ENCODE data around the gene PIK3R4.
A peak's percentile ranks its signal among the peaks of the same experiment; 100 is the strongest.

Gene PIK3R4

GRCh38 chr3:130761730-130762311 is 15.2 kb upstream of the PIK3R4 start:
- no peak overlapping the region for H3K4ac ChIP-seq (ENCODE audit: low read depth in 1 of 2, low read length in 2 of 2)
- H3K36me3 ChIP-seq (ENCODE audit: control insufficient read depth in 1 of 2, insufficient read depth in 2 of 2, low read depth in 1 of 2, low read length in 2 of 2), result no peaks in the 10 kb centered on the region
- no peak overlapping the region for H3K9ac ChIP-seq (ENCODE audit: low read length)
- H3K4me2 ChIP-seq (ENCODE audit: low read length, poor library complexity, severe bottlenecking), result no peak overlapping the region
- H2BK120ac ChIP-seq (ENCODE audit: low read depth, low read length), result no peak overlapping the region
- no peak overlapping the region for H3K14ac ChIP-seq (ENCODE audit: low read length in 2 of 2)
- H3K4me3 ChIP-seq (ENCODE audit: insufficient read depth in 1 of 2, low read depth in 1 of 2, low read length in 2 of 2), result no peak overlapping the region
- WGBS, result 80% methylated on average over 9 of the region's 9 CpGs
- no peak overlapping the region for H3K23ac ChIP-seq (ENCODE audit: low read length in 2 of 2)
- H3K9me3 ChIP-seq (ENCODE audit: control insufficient read depth, low read length), result no peaks in the 10 kb centered on the region
- H4K8ac ChIP-seq (ENCODE audit: low read length), result no peak overlapping the region
- no peak overlapping the region for H3K18ac ChIP-seq (ENCODE audit: low read depth in 1 of 2, low read length in 2 of 2)
- no peak overlapping the region for H4K91ac ChIP-seq (ENCODE audit: low read length)
- no peak overlapping the region for H2BK15ac ChIP-seq (ENCODE audit: low read depth, poor library complexity, severe bottlenecking)
- H2AK5ac ChIP-seq (ENCODE audit: low read length, severe bottlenecking), result no peak overlapping the region
- no peaks in the 10 kb centered on the region for H3K79me1 ChIP-seq (replicated peaks; ENCODE audit: low read length, poor library complexity, severe bottlenecking)
- DNase-seq, result no peak
- no peaks in the 10 kb centered on the region for H3K4me1 ChIP-seq (ENCODE audit: control insufficient read depth, insufficient read depth, low read depth, low read length)
- H2AFZ ChIP-seq (ENCODE audit: low read depth, low read length), result no peak overlapping the region
- H2BK12ac ChIP-seq (ENCODE audit: low read length in 2 of 2), result no peak overlapping the region
- no peak overlapping the region for H3K27ac ChIP-seq (ENCODE audit: low read length, poor library complexity, severe bottlenecking)
- peaks cover 0 to 7% of the 10 kb centered on the region in 2 experiments for H3K27me3 ChIP-seq (ENCODE audit: control insufficient read depth in 1 of 2, insufficient read depth in 1 of 2, low read length in 2 of 2)
- H2BK5ac ChIP-seq (ENCODE audit: low read depth, low read length, poor library complexity, severe bottlenecking), result no peak overlapping the region

DNA sequence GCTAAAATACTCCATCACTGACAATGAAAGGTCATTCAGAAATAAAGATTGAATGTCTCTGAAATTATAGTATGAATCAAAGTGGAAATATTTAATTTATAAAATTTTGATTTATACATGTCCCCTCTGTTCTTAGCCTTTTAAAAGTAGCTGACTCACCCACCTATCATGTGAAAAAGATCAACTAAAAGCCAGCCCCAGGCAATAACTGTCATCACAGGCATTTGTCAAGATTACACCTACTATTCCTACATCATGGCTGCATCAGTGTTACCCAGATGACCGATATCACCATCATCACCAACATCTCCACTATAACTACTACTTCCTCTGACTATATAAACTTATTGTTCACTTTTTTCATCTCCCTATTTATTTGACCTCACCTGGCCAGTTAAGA is 14.3 kb upstream of the PIK3R4 start:
- Histone ChIP-seq H3K4ac (ENCODE audit: low read depth in 1 of 2, low read length in 2 of 2) (no peak overlapping the region), H2AFZ (ENCODE audit: low read depth, low read length) (no peak overlapping the region), H3K27me3 (ENCODE audit: control insufficient read depth in 1 of 2, insufficient read depth in 1 of 2, low read length in 2 of 2) (peaks cover 0 to 7% of the 10 kb centered on the region in 2 experiments), H3K4me2 (ENCODE audit: low read length, poor library complexity, severe bottlenecking) (no peak overlapping the region), H3K79me1 (replicated peaks; ENCODE audit: low read length, poor library complexity, severe bottlenecking) (no peaks in the 10 kb centered on the region), H3K18ac (ENCODE audit: low read depth in 1 of 2, low read length in 2 of 2) (no peak overlapping the region), H3K4me1 (ENCODE audit: control insufficient read depth, insufficient read depth, low read depth, low read length) (no peaks in the 10 kb centered on the region), H2AK5ac (ENCODE audit: low read length, severe bottlenecking) (no peak overlapping the region), H2BK5ac (ENCODE audit: low read depth, low read length, poor library complexity, severe bottlenecking) (no peak overlapping the region), H3K23ac (ENCODE audit: low read length in 2 of 2) (no peak overlapping the region), H2BK12ac (ENCODE audit: low read length in 2 of 2) (no peak overlapping the region), H3K14ac (ENCODE audit: low read length in 2 of 2) (no peak overlapping the region), H3K9me3 (ENCODE audit: control insufficient read depth, low read length) (no peaks in the 10 kb centered on the region), H3K4me3 (ENCODE audit: insufficient read depth in 1 of 2, low read depth in 1 of 2, low read length in 2 of 2) (no peak overlapping the region), H4K8ac (ENCODE audit: low read length) (no peak overlapping the region), H3K27ac (ENCODE audit: low read length, poor library complexity, severe bottlenecking) (no peak overlapping the region), H2BK15ac (ENCODE audit: low read depth, poor library complexity, severe bottlenecking) (no peak overlapping the region), H3K9ac (ENCODE audit: low read length) (no peak overlapping the region), H2BK120ac (ENCODE audit: low read depth, low read length) (no peak overlapping the region), H4K91ac (ENCODE audit: low read length) (no peak overlapping the region), H3K36me3 (ENCODE audit: control insufficient read depth in 1 of 2, insufficient read depth in 2 of 2, low read depth in 1 of 2, low read length in 2 of 2) (no peaks in the 10 kb centered on the region)
- DNase-seq, result no peak
- 60% methylated on average over 1 of the region's 1 CpG for WGBS

DNA sequence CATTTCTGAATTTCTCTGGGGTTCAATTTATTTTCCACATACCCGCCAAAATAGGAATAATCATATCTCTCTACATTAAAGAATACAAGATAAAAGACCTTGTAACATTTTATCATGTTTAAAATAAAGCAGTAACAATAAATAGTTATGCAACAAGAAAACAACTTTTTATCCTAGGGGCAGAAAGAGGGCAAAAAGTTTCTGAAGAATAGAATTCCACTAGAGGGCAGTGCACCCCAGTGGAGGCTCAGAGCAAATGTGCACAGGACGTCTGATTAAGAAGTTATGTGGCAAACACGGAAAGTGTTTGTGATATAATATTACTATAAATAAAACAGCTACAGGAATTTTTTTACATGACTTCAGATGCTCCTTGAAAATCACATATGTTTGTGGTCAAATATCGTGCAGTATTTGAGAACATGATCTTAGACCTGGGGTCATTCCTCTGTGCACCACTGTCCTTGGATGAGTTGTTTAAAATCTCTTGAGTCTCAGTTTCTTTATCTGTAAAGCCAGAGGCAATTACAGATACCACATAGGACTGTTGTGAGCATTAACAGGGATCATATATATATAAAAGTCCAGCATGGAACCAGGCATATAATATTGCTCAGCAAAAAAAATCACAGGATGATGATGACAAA is 13.2 kb upstream of the PIK3R4 start:
- H3K4me1 ChIP-seq (ENCODE audit: control insufficient read depth, insufficient read depth, low read depth, low read length), result no peaks in the 10 kb centered on the region
- no peak overlapping the region for H2AFZ ChIP-seq (ENCODE audit: low read depth, low read length)
- H3K23ac ChIP-seq (ENCODE audit: low read length in 2 of 2), result no peak overlapping the region
- no peak overlapping the region for H2BK120ac ChIP-seq (ENCODE audit: low read depth, low read length)
- H2BK5ac ChIP-seq (ENCODE audit: low read depth, low read length, poor library complexity, severe bottlenecking), result no peak overlapping the region
- H2BK12ac ChIP-seq (ENCODE audit: low read length in 2 of 2), result no peak overlapping the region
- no peak overlapping the region for H4K8ac ChIP-seq (ENCODE audit: low read length)
- no peak overlapping the region for H3K4ac ChIP-seq (ENCODE audit: low read depth in 1 of 2, low read length in 2 of 2)
- peaks cover 0 to 7% of the 10 kb centered on the region in 2 experiments for H3K27me3 ChIP-seq (ENCODE audit: control insufficient read depth in 1 of 2, insufficient read depth in 1 of 2, low read length in 2 of 2)
- no peak overlapping the region for H3K4me2 ChIP-seq (ENCODE audit: low read length, poor library complexity, severe bottlenecking)
- H3K27ac ChIP-seq (ENCODE audit: low read length, poor library complexity, severe bottlenecking), result no peak overlapping the region
- H3K4me3 ChIP-seq (ENCODE audit: insufficient read depth in 1 of 2, low read depth in 1 of 2, low read length in 2 of 2), result no peak overlapping the region
- no peak overlapping the region for H2AK5ac ChIP-seq (ENCODE audit: low read length, severe bottlenecking)
- peak; percentile 60 for DNase-seq
- H3K79me1 ChIP-seq (replicated peaks; ENCODE audit: low read length, poor library complexity, severe bottlenecking), result no peaks in the 10 kb centered on the region
- H3K9me3 ChIP-seq (ENCODE audit: control insufficient read depth, low read length), result no peaks in the 10 kb centered on the region
- H4K91ac ChIP-seq (ENCODE audit: low read length), result no peak overlapping the region
- H3K9ac ChIP-seq (ENCODE audit: low read length), result peak overlapping the region; percentile 69
- no peak overlapping the region for H3K14ac ChIP-seq (ENCODE audit: low read length in 2 of 2)
- 0% methylated on average over 1 of the region's 4 CpGs for WGBS
- H3K18ac ChIP-seq (ENCODE audit: low read depth in 1 of 2, low read length in 2 of 2), result no peak overlapping the region
- H2BK15ac ChIP-seq (ENCODE audit: low read depth, poor library complexity, severe bottlenecking), result no peak overlapping the region
- no peaks in the 10 kb centered on the region for H3K36me3 ChIP-seq (ENCODE audit: control insufficient read depth in 1 of 2, insufficient read depth in 2 of 2, low read depth in 1 of 2, low read length in 2 of 2)

- Histone ChIP-seq H3K9ac (ENCODE audit: low read length) (no peak overlapping the region), H3K4me3 (ENCODE audit: insufficient read depth in 1 of 2, low read depth in 1 of 2, low read length in 2 of 2) (no peak overlapping the region), H4K8ac (ENCODE audit: low read length) (no peak overlapping the region), H3K79me1 (replicated peaks; ENCODE audit: low read length, poor library complexity, severe bottlenecking) (no peaks in the 10 kb centered on the region), H3K14ac (ENCODE audit: low read length in 2 of 2) (no peak overlapping the region), H2BK15ac (ENCODE audit: low read depth, poor library complexity, severe bottlenecking) (no peak overlapping the region), H3K18ac (ENCODE audit: low read depth in 1 of 2, low read length in 2 of 2) (no peak overlapping the region), H2AFZ (ENCODE audit: low read depth, low read length) (no peak overlapping the region), H3K27ac (ENCODE audit: low read length, poor library complexity, severe bottlenecking) (no peak overlapping the region), H2AK5ac (ENCODE audit: low read length, severe bottlenecking) (no peak overlapping the region), H3K27me3 (ENCODE audit: control insufficient read depth in 1 of 2, insufficient read depth in 1 of 2, low read length in 2 of 2) (peaks cover 0 to 7% of the 10 kb centered on the region in 2 experiments), H2BK5ac (ENCODE audit: low read depth, low read length, poor library complexity, severe bottlenecking) (no peak overlapping the region), H2BK120ac (ENCODE audit: low read depth, low read length) (no peak overlapping the region), H3K36me3 (ENCODE audit: control insufficient read depth in 1 of 2, insufficient read depth in 2 of 2, low read depth in 1 of 2, low read length in 2 of 2) (no peaks in the 10 kb centered on the region), H3K4me2 (ENCODE audit: low read length, poor library complexity, severe bottlenecking) (no peak overlapping the region), H3K23ac (ENCODE audit: low read length in 2 of 2) (no peak overlapping the region), H3K9me3 (ENCODE audit: control insufficient read depth, low read length) (no peaks in the 10 kb centered on the region), H4K91ac (ENCODE audit: low read length) (no peak overlapping the region), H2BK12ac (ENCODE audit: low read length in 2 of 2) (no peak overlapping the region), H3K4me1 (ENCODE audit: control insufficient read depth, insufficient read depth, low read depth, low read length) (no peaks in the 10 kb centered on the region), H3K4ac (ENCODE audit: low read depth in 1 of 2, low read length in 2 of 2) (no peak overlapping the region)
- WGBS, result 61% methylated on average over 4 of the region's 7 CpGs
- DNase-seq, result no peak
These were observed 12.2 kb upstream of the PIK3R4 start for GRCh38 chr3:130758624-130759369.
